ENCODE measurements around the gene KCTD20.

DNA sequence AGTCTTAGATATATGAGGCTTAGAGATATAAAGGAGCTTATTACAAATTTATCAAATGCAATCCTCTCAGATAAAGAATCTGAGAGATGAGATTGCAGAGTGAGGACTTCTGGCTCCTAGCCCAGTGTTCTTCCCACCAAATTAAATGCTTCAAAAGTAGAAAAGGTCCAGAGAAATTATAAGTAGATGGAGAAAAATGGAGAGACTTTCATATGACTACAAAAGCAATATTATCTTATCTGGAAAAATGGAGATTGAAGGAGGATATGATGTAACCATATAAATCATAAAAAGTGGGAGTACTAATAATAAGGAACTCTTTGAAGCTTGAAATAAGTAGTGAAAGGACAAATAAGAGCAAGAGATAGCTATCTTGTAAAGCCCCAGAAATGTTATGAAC, 2.8 kb downstream of the KCTD20 start:
- TF ChIP-seq CTCF (IDR thresholded peaks at IDR 0.05) (no peak), POLR2AphosphoS5 (IDR thresholded peaks at IDR 0.05) (no peak)

Data from gastroesophageal sphincter (tissue), 3 donors.